Cardiac muscle cell (in vitro differentiated cells and primary cell): Measurements from ENCODE around the gene KCNV2. TPM values are rescaled to one million over a fixed set of nuclear protein-coding genes. Genes with fewer than 3 reads are reported as not detected.
A peak's percentile ranks its signal among the peaks of the same experiment; 100 is the strongest.

Experiments
- DNase-seq, 2 donors: peaks; one replicate each; pipeline versions ENCODE4 v3.0.0 to v3.0.0-alpha.2; 2010 to 2017; ENCODE audit warnings: low read depth in 1 of 2, low spot score in 1 of 2
- H3K27ac ChIP-seq: fragments of 200-600 bp; sonication (generic); 2 replicates; pipeline ENCODE4 v1.5.1; 2016
- H3K27me3 ChIP-seq: fragments of 200-600 bp; sonication (generic); 2 replicates; pipeline ENCODE4 v1.6.0; 2016; ENCODE audit warnings: control low read depth
- H3K36me3 ChIP-seq: fragments of 200-600 bp; sonication (generic); 2 replicates; pipeline ENCODE4 v1.5.1; 2016; ENCODE audit warnings: control low read depth
- H3K4me1 ChIP-seq: fragments of 200-600 bp; sonication (generic); 2 replicates; pipeline ENCODE4 v1.8.1; 2017; ENCODE audit warnings: low read depth, mild to moderate bottlenecking, mixed run types
- H3K4me3 ChIP-seq: fragments of 200-600 bp; sonication (generic); 2 replicates; pipeline ENCODE4 v1.5.1; 2016; ENCODE audit warnings: mild to moderate bottlenecking
- H3K9me3 ChIP-seq: fragments of 200-600 bp; sonication (generic); 2 replicates; pipeline ENCODE4 v1.5.1; 2017; ENCODE audit warnings: low read depth, mild to moderate bottlenecking, control low read depth
- polyA plus RNA-seq: library from polyadenylated mRNA; unstranded; fragments of >200 nt; fragmentation: Nextera tagmentation; extraction: Ambion mirVana; gene quantifications from 2 replicates; pipeline ENCODE4 v1.2.1, GENCODE V29; 2016
- total RNA-seq: library from RNA; depleted of rRNA; stranded (reverse); fragments of >200 nt; gene quantifications from 2 replicates; pipeline ENCODE4 v1.2.3, GENCODE V29; 2016
- TF ChIP-seq, protein P1 (sequence below): IDR thresholded peaks from 2 replicates; pipeline ENCODE4 v1.5.1; 2012; ENCODE audit warnings: low read depth, mild to moderate bottlenecking, low read length

Gene KCNV2
- total and polyA plus RNA-seq, 2 experiments from 2014 or later: 0.49 TPM; not detected in 1

DNA sequence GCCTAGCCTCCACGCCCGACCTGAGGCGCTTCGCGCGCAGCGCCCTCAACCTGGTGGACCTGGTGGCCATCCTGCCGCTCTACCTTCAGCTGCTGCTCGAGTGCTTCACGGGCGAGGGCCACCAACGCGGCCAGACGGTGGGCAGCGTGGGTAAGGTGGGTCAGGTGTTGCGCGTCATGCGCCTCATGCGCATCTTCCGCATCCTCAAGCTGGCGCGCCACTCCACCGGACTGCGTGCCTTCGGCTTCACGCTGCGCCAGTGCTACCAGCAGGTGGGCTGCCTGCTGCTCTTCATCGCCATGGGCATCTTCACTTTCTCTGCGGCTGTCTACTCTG lies 1.4 kb downstream of the KCNV2 start:
- no peak for DNase-seq
- Histone ChIP-seq H3K27ac (no peak overlapping the region), H3K4me3 (no peak overlapping the region), H3K36me3 (no peaks in the 10 kb centered on the region), H3K27me3 (no peaks in the 10 kb centered on the region), H3K9me3 (no peaks in the 10 kb centered on the region), H3K4me1 (no peaks in the 10 kb centered on the region)
- TF ChIP-seq, protein P1, sequence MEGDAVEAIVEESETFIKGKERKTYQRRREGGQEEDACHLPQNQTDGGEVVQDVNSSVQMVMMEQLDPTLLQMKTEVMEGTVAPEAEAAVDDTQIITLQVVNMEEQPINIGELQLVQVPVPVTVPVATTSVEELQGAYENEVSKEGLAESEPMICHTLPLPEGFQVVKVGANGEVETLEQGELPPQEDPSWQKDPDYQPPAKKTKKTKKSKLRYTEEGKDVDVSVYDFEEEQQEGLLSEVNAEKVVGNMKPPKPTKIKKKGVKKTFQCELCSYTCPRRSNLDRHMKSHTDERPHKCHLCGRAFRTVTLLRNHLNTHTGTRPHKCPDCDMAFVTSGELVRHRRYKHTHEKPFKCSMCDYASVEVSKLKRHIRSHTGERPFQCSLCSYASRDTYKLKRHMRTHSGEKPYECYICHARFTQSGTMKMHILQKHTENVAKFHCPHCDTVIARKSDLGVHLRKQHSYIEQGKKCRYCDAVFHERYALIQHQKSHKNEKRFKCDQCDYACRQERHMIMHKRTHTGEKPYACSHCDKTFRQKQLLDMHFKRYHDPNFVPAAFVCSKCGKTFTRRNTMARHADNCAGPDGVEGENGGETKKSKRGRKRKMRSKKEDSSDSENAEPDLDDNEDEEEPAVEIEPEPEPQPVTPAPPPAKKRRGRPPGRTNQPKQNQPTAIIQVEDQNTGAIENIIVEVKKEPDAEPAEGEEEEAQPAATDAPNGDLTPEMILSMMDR: no peak

DNA sequence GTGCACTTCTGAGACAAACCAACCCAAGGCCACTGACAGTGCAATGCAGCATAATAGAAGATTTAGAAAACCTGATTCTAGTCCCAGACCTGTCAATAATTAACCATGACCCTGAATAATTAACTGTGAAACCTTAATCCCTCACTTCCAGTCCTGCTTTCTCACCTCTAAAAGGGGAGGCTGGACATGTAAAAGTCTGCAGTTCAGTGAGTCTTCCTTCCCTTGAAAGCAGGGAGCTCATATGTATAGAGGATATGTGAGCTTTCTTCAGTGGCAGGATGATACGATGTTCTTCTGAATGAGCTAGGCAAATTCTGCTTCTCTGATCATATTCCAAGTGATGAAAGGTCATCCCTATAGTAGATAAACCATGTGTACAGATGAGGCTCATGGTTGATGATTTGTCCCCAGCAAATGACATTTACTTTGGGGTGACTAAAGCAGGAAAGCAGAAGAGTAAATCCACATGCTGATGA lies 2.9 kb downstream of the KCNV2 start:
- TF ChIP-seq, protein P1: no peak
- H3K4me1 ChIP-seq: no peaks in the 10 kb centered on the region
- H3K27me3 ChIP-seq: no peaks in the 10 kb centered on the region
- no peak for DNase-seq
- no peaks in the 10 kb centered on the region for H3K9me3 ChIP-seq
- H3K36me3 ChIP-seq: no peaks in the 10 kb centered on the region
- no peak overlapping the region for H3K4me3 ChIP-seq
- no peak overlapping the region for H3K27ac ChIP-seq

DNA sequence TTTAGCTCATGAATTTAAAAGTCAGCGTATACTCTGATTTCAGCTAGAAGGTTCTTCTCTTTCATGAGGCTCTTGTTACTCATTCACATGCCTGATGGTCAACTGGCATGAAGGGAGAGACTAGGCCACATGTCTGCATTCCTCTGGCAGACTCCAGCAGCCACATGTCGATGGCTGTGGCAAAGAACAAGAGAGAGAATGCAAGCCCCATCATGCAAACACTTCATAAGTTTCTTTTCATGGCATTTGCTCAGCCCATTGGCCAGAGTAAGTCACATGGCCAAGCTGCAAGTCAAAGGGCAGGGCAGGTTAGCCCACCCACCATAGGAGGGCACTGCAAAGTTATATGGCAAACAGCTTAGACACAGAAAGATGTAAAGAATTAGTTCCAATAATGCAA lies 5.4 kb downstream of the KCNV2 start:
- Histone ChIP-seq H3K27ac (no peak overlapping the region), H3K4me3 (no peak overlapping the region), H3K36me3 (no peaks in the 10 kb centered on the region), H3K27me3 (no peaks in the 10 kb centered on the region), H3K4me1 (no peaks in the 10 kb centered on the region), H3K9me3 (no peaks in the 10 kb centered on the region)
- TF ChIP-seq, protein P1: no peak
- peak in 1 of 2 donors; percentile 21 for DNase-seq

DNA sequence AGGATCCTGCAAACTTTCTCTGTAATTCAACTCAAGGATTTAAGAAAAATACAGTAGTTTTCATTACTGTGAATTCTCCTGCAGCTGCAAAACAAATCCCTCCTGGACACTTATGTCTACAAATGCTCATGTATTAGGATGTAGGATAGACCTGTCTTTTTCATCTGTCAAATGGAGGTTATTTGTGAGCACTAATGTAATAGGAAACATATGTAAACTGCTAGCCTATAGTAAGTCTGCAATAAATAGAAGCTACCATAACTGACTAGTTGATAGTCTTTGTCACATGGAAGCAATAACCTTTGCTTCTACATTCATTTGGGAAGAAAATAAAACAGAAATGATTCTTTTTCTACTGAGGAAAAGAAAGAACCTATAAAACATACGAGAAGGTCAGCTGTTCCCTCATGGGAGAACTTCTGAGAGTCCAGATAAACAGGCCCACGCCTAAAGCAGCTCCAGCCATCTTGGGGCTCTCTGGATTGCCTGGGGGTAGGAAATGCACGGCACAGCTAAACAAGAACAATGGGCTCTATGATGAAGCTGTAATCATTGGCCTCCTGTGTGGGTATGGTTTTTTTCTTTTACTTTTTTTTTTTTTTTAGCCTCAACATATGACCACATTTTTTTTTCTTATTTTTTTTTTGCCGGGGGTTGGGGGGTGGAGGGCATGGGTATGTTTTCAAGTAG lies 6.2 kb downstream of the KCNV2 start:
- Histone ChIP-seq H3K36me3 (no peaks in the 10 kb centered on the region), H3K9me3 (no peaks in the 10 kb centered on the region), H3K4me3 (no peak overlapping the region), H3K27ac (no peak overlapping the region), H3K27me3 (no peaks in the 10 kb centered on the region), H3K4me1 (peaks cover 6% of the 10 kb centered on the region)
- no peak for DNase-seq
- TF ChIP-seq, protein P1: no peak

DNA sequence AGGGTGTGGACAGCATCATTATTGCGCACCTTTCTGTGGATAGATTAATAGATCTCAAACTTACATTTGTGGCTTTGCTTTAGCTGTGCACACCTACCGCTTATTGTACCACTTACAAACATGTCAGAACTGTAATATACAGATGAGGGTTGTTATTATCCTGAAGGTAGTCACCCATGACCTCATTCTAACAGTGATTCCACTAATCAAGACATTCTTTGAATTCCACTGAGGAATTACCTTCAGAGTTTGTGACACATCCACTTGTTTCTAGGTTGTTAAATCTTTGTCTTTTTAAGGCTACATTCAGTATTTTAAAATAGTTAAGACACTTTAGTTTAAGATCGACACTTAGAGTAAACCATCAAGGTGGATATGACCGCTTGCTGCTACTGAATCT lies 7.8 kb downstream of the KCNV2 start:
- H3K36me3 ChIP-seq: no peaks in the 10 kb centered on the region
- peaks cover 11% of the 10 kb centered on the region for H3K4me1 ChIP-seq
- TF ChIP-seq, protein P1: no peak
- DNase-seq: no peak
- H3K27me3 ChIP-seq: no peaks in the 10 kb centered on the region
- no peak overlapping the region for H3K4me3 ChIP-seq
- H3K27ac ChIP-seq: no peak overlapping the region
- no peaks in the 10 kb centered on the region for H3K9me3 ChIP-seq
